VCaP (cell line): Measurements from ENCODE around the gene NFIA.
"Not testable (repeated sequence)": the region's sequence is repeated elsewhere in the genome, so short reads cannot be mapped to it uniquely, and the experiment has no call there.

Experiments
- H3K27ac ChIP-seq: fragments of 450-650 bp; 2 replicates; pipeline ENCODE4 v1.5.1; 2017
- TF ChIP-seq, protein P1 (sequence below): fragments of 450-650 bp; conservative IDR thresholded peaks from 2 replicates; pipeline ENCODE4 v1.5.1; 2017; ENCODE audit warnings: mild to moderate bottlenecking, moderate library complexity

Gene NFIA

DNA sequence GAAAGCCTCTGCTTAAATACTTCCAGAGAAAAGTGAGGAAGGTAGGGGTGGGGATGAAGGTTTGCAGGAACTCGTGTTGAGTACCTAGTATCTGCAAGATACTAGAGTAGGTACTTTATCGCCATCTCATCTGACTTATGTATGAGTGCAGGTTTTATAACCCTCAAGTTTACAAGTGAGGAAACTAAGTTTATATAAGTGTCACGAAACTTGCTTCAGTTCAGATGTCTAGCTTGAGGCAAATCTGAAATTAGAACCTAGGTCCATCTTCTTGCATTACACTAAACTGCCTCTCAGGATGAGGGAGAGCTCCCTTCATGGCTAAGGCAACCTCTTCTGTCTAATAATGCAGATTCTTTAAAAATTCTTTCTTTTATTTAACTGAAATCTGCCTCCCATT lies 43.5 kb downstream of the NFIA start:
- TF ChIP-seq, protein P1, sequence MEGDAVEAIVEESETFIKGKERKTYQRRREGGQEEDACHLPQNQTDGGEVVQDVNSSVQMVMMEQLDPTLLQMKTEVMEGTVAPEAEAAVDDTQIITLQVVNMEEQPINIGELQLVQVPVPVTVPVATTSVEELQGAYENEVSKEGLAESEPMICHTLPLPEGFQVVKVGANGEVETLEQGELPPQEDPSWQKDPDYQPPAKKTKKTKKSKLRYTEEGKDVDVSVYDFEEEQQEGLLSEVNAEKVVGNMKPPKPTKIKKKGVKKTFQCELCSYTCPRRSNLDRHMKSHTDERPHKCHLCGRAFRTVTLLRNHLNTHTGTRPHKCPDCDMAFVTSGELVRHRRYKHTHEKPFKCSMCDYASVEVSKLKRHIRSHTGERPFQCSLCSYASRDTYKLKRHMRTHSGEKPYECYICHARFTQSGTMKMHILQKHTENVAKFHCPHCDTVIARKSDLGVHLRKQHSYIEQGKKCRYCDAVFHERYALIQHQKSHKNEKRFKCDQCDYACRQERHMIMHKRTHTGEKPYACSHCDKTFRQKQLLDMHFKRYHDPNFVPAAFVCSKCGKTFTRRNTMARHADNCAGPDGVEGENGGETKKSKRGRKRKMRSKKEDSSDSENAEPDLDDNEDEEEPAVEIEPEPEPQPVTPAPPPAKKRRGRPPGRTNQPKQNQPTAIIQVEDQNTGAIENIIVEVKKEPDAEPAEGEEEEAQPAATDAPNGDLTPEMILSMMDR, result no peak
- peak overlapping the region; percentile 92 for H3K27ac ChIP-seq

DNA sequence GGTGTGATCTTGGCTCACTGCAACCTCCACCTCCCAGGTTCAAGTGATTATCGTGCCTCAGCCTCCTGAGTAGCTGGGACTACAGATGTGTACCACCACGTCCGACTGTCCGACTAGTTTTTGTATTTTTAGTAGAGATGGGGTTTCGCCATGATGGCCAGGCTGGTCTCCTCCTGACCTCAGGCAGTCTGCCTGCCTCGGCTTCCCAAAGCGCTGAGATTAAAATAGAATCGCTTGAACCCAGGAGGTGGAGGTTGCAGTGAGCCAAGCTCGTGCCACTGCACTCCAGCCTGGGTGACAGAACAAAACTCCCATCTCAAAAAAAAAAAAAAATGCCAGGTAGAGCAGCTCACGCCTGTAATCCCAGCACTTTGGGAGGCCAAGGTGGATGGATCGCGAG lies 44.5 kb downstream of the NFIA start:
- H3K27ac ChIP-seq, result not testable (repeated sequence)

DNA sequence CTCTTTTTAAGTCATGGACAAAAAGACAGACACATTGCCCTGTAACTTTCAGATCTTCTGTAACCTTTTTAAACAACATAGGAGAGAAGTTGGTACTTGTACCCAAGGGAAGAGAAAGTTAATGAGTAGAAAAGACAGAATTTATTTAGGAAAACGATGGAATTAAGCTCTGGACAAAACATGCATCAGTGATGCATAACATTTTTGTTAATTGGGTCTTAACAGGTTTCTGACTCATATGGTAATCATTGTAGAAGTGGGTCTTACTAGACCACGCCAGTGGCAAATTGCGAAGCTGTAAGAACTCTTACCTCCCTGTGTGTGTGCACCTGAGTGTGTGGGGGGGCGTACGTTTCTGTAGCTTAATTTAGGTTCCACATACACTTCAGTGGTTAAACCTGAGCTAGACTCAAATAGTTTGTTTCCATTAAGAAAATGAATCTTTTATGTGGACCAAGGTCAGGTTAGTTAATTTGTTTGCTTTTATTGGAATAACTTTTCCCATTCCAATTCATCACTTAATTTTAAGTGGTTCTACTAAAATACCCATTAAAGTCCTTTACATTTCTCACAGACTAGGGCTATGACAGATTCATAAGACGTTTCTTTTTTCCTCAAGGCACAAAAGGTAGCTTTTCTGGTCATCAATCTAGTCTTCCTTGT lies 48.1 kb downstream of the NFIA start:
- TF ChIP-seq, protein P1, result no peak
- H3K27ac ChIP-seq, result no peak overlapping the region

DNA sequence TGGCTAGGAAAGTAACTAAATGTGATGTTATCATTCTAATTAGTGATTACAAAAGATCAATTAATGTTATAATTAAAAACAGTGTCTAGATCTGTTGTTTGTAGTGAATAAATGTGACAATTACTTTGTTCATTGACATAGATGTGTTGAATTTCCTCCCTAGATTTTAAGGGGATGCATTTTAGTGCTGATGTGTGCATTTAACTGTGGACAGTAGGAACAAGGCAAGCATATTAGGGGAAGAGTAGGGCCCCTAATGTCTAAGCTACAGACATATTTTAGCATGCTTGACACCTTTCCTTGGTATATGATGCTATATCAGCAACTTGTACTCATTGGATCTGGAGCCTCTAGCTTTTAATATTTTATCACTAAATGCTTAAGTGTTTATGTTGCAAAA lies 48.9 kb downstream of the NFIA start:
- TF ChIP-seq, protein P1, result no peak
- H3K27ac ChIP-seq, result peak overlapping the region; percentile 72

DNA sequence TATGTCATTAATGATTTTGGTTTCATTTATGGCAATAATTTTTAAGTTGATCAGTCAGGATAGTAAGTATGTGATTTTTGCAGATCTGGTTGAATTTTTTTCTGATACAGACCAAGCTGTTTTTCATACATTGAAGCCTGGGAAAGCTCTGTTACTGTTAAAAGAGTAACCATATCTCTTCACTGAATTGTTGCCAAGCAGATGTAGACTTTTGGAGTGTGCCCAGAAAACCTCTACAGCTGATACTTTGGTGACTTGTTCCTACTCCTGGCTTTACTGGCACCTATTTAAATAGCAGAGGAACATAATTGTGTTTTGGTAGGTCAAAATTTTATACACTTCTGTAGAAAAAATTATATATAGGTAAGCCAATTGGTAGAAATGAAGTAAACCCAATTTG lies 49.4 kb downstream of the NFIA start:
- TF ChIP-seq, protein P1, result no peak
- H3K27ac ChIP-seq, result peak overlapping the region; percentile 72

DNA sequence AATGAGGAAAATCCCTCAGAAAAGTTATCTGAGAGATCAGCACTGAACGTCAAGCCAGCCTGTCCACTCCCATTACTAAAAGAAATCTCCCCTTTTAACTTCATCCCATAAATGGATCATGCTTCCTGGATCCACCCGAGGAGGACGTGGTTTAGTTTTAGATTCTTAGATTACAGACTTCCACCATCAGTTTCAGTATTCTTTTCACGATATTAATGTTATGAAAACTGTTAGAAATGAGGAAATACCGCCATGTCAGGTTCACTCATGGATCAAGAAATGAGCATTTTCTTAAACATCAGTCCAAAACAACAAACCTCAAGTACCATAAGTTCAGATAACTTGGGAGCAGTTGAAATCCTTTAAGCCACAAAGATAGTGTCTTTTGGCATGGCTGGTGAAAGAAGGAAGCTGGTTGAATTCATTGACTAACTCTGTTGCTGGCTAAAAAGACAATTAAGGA lies 49.8 kb downstream of the NFIA start:
- peak overlapping the region; percentile 72 for H3K27ac ChIP-seq
- TF ChIP-seq, protein P1, result no peak

DNA sequence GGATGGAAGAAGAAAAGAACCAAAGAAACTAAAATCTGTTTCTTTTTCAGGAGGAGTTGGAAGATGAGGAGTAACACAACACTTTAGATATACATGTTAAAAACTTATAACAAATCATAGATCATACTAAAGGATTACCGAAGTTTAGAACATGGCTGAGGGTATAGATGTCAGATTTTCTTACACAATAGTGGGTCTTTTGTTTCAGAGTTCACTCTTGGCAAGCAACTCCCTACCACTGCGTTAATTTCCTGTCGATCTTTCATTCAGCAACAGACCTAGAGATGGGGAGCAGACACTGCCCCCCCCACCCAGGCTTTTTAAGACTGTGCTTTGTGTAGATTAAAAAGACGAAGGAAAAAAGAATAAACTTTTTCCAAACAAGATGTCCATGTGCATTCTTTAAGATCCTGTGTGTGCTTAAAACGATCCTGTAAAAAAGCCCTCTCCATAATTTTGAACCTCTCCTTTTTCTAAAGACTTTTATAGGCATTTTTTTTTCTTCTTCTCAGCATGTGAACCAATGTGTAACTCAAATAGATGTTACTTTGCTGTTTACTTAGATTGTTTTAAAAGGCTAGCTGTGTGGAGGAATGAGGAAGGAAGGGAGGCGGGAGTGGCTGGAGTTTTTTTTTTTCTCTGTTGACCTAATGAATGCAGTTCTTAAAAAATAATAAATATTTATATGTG lies 50.4 kb downstream of the NFIA start:
- TF ChIP-seq, protein P1, result no peak

More for the DNA sequence above, 50.4 kb downstream of the NFIA start:
- peak overlapping the region; percentile 72 for H3K27ac ChIP-seq
